ENCODE measurements around the gene PIERCE2.

GRCh38 chr15:55468321-55468720 is 60.0 kb downstream of the PIERCE2 start:
- TF ChIP-seq, protein P1, sequence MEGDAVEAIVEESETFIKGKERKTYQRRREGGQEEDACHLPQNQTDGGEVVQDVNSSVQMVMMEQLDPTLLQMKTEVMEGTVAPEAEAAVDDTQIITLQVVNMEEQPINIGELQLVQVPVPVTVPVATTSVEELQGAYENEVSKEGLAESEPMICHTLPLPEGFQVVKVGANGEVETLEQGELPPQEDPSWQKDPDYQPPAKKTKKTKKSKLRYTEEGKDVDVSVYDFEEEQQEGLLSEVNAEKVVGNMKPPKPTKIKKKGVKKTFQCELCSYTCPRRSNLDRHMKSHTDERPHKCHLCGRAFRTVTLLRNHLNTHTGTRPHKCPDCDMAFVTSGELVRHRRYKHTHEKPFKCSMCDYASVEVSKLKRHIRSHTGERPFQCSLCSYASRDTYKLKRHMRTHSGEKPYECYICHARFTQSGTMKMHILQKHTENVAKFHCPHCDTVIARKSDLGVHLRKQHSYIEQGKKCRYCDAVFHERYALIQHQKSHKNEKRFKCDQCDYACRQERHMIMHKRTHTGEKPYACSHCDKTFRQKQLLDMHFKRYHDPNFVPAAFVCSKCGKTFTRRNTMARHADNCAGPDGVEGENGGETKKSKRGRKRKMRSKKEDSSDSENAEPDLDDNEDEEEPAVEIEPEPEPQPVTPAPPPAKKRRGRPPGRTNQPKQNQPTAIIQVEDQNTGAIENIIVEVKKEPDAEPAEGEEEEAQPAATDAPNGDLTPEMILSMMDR (conservative IDR thresholded peaks at IDR 0.05), result no peak
- TF ChIP-seq EZH2 (IDR thresholded peaks at IDR 0.05; ENCODE audit: low read depth), result no peak

Measured in PC-9 (cell line).